Endothelial cell of umbilical vein (primary cell): ENCODE data around the gene GPSM1. TPM values are rescaled to one million over a fixed set of nuclear protein-coding genes. Genes with fewer than 3 reads are reported as not detected.

ENCODE experiments used
- BruUV-seq: library from RNA; stranded (reverse); fragments of 400-500 nt; replicated peaks from 2 replicates; lab custom pipeline; 2021; lab: Mats Ljungman, UMichigan
- CTCF ChIA-PET: fragments of 300-600, 350-600 bp; sonication (Branson Sonifier 250); formaldehyde crosslinking; loops from one replicate; lab custom pipeline; 2021; ENCODE audit warnings: antibody characterized with exemption, inconsistent platforms; lab: Charles Lee
- POLR2A ChIA-PET: fragments of 300-600, 350-600 bp; sonication (Branson Sonifier 250); formaldehyde crosslinking; loops from one replicate; lab custom pipeline; 2021; ENCODE audit warnings: antibody characterized with exemption, inconsistent platforms; lab: Charles Lee
- DNase-seq: peaks from one replicate; pipeline ENCODE4 v3.0.0-alpha.2; 2011; ENCODE audit warnings: low read depth, low spot score
- FAIRE-seq: peaks from 2 replicates; lab custom pipeline; 2011; peaks lifted over from hg19 to GRCh38; lab: Jason Lieb, UNC
- H2AFZ ChIP-seq: 2 replicates; pipeline ENCODE4 v1.6.0; 2012; ENCODE audit warnings: low read depth, low read length, control low read depth, inconsistent platforms
- H3K27ac ChIP-seq: 2 replicates; pipeline ENCODE4 v1.5.1; 2011; ENCODE audit warnings: low read depth, mild to moderate bottlenecking, control low read depth, low read length, moderate library complexity; ENCODE audit not compliant: insufficient read depth
- H3K27me3 ChIP-seq, 2 experiments: 2 replicates each; pipeline versions ENCODE4 v1.6.0 to v1.6.1; 2011; ENCODE audit warnings: low read length in 2 of 2, mixed read lengths in 1 of 2; ENCODE audit not compliant: control insufficient read depth in 2 of 2, insufficient read depth in 2 of 2
- H3K36me3 ChIP-seq, 2 experiments: 2 replicates in 1 of 2; 3 replicates in 1 of 2; pipeline ENCODE4 v1.5.1; 2011; ENCODE audit warnings: low read length in 2 of 2, mild to moderate bottlenecking in 1 of 2, moderate library complexity in 1 of 2; ENCODE audit not compliant: control insufficient read depth in 2 of 2, insufficient read depth in 2 of 2; ENCODE audit errors: extremely low read depth in 1 of 2
- H3K4me1 ChIP-seq: 3 replicates; pipeline ENCODE4 v1.5.1; 2011; ENCODE audit warnings: mild to moderate bottlenecking, low read length; ENCODE audit not compliant: control insufficient read depth, insufficient read depth; ENCODE audit errors: extremely low read depth
- H3K4me2 ChIP-seq: 2 replicates; pipeline ENCODE4 v1.6.1; 2011; ENCODE audit warnings: low read length, control low read depth, mixed read lengths; ENCODE audit not compliant: insufficient read depth
- H3K4me3 ChIP-seq, 3 experiments: fragments of 200-600 bp in 1 of 3; sonication (generic), shearing (Covaris generic) in 1 of 3; replicated peaks in 1 of 3; 2 replicates each; pipeline ENCODE4 v1.5.1; 2011 to 2016; ENCODE audit warnings: control low read depth in 3 of 3, low read length in 3 of 3, mild to moderate bottlenecking in 2 of 3, inconsistent platforms in 1 of 3, low read depth in 1 of 3, moderate library complexity in 1 of 3; ENCODE audit not compliant: insufficient read depth in 1 of 3
- H3K79me2 ChIP-seq: 2 replicates; pipeline ENCODE4 v1.6.0; 2012; ENCODE audit warnings: low read length, inconsistent platforms; ENCODE audit not compliant: control insufficient read depth, insufficient read depth
- H3K9ac ChIP-seq: replicated peaks from 2 replicates; pipeline ENCODE3; 2011; ENCODE audit warnings: low read length, control low read depth; ENCODE audit not compliant: insufficient read depth; ENCODE audit errors: extremely low read depth
- H3K9me1 ChIP-seq: replicated peaks from 3 replicates; pipeline ENCODE4 v1.6.0; 2011; ENCODE audit warnings: mild to moderate bottlenecking, low read length; ENCODE audit not compliant: control insufficient read depth, insufficient read depth; ENCODE audit errors: extremely low read depth
- H3K9me3 ChIP-seq: replicated peaks from 2 replicates; pipeline ENCODE4 v1.5.1; 2012; ENCODE audit warnings: low read length, inconsistent platforms; ENCODE audit not compliant: control insufficient read depth, insufficient read depth
- H4K20me1 ChIP-seq: replicated peaks from 2 replicates; pipeline ENCODE3; 2011; ENCODE audit warnings: mild to moderate bottlenecking, low read length; ENCODE audit not compliant: control insufficient read depth, insufficient read depth; ENCODE audit errors: extremely low read depth
- CTCF ChIP-seq, 2 donors: IDR thresholded peaks; 1 replicate in 1 of 2; 2 replicates in 1 of 2; pipeline ENCODE4 v1.5.1; 2011; ENCODE audit warnings: low read length in 2 of 2, mild to moderate bottlenecking in 2 of 2, moderate library complexity in 2 of 2, control low read depth in 1 of 2, inconsistent platforms in 1 of 2, low read depth in 1 of 2; ENCODE audit not compliant: insufficient read depth in 1 of 2; ENCODE audit errors: extremely low read depth in 1 of 2
- EZH2 ChIP-seq: IDR thresholded peaks from 2 replicates; pipeline ENCODE4 v1.6.1; 2012; ENCODE audit warnings: borderline replicate concordance, low read depth, mild to moderate bottlenecking, moderate library complexity, low read length, inconsistent platforms; ENCODE audit not compliant: severe bottlenecking
- FOS ChIP-seq: IDR thresholded peaks from 2 replicates; pipeline ENCODE4 v1.6.1; 2011; ENCODE audit warnings: mild to moderate bottlenecking, low read length, moderate library complexity, borderline replicate concordance; ENCODE audit not compliant: insufficient read depth
- GATA2 ChIP-seq: IDR thresholded peaks from 2 replicates; pipeline ENCODE4 v1.7.0; 2011; ENCODE audit warnings: low read depth, mild to moderate bottlenecking, moderate library complexity, mixed read lengths, low read length; ENCODE audit not compliant: insufficient read length, insufficient read depth
- JUN ChIP-seq: IDR thresholded peaks from 2 replicates; pipeline ENCODE4 v1.6.1; 2011; ENCODE audit warnings: borderline replicate concordance, low read depth; ENCODE audit not compliant: insufficient read length, insufficient read depth
- MYC ChIP-seq: IDR thresholded peaks from one replicate; pipeline ENCODE4 v1.6.1; 2011; ENCODE audit warnings: mild to moderate bottlenecking, low read depth, low read length
- POLR2A ChIP-seq: IDR thresholded peaks from 2 replicates; pipeline ENCODE4 v1.6.1; 2012; ENCODE audit warnings: low read depth, mild to moderate bottlenecking, control low read depth, low read length
- POLR2AphosphoS5 ChIP-seq: IDR thresholded peaks from 2 replicates; pipeline ENCODE4 v1.6.1; 2012; ENCODE audit warnings: low read depth, mild to moderate bottlenecking, control low read depth, low read length, moderate library complexity; ENCODE audit not compliant: insufficient read depth
- dilution Hi-C: fragments of 300-500 bp; cut with MboI; formaldehyde crosslinking; loops from one replicate; pipeline ENCODE4 v1.15.0; 2019; ENCODE audit warnings: low sequenced_read_pairs; ENCODE audit not compliant: extremely low pct_ligation_motif_present
- intact Hi-C: fragments of 100-400 bp; cut with micrococcal nuclease; formaldehyde crosslinking; loops from one replicate; pipeline ENCODE4 v1.10.0; 2022
- polyA plus RNA-seq, 4 experiments: library from polyadenylated mRNA; depleted of rRNA in 3 of 4; stranded (reverse) in 3 of 4; unstranded in 1 of 4; fragments of >200 nt; gene quantifications; 2 replicates each; pipeline versions ENCODE4 v1.2.1 to v1.2.3, GENCODE V29; 2011 to 2012; ENCODE audit warnings: missing spikeins in 1 of 4
- total RNA-seq: library from RNA; stranded (reverse); gene quantifications from 2 replicates; pipeline ENCODE4 v1.2.3, GENCODE V29; 2021
- TF ChIP-seq, protein P1 (sequence below): IDR thresholded peaks from 2 replicates; pipeline ENCODE4 v1.6.1; 2011; ENCODE audit not compliant: insufficient read depth, insufficient read length

Gene GPSM1
- total and polyA plus RNA-seq, 2 donors (not counting 3 experiments of a cell fraction or from before 2014, with no cell fraction given) = 34.6 to 47.1 TPM

GRCh38 chr9:136305804-136306203, 21.5 kb upstream of the GPSM1 start:
- H3K36me3 ChIP-seq = no peaks in the 10 kb centered on the region
- no peak overlapping the region for H3K27ac ChIP-seq
- no peak overlapping the region for H3K9ac ChIP-seq
- no peaks in the 10 kb centered on the region for H3K79me2 ChIP-seq
- no peaks in the 10 kb centered on the region for H3K9me3 ChIP-seq
- BruUV-seq = no TSS peak
- no peaks in the 10 kb centered on the region for H3K4me1 ChIP-seq
- no peaks in the 10 kb centered on the region for H3K27me3 ChIP-seq
- DNase-seq (no peak), FAIRE-seq (no peak)
- H4K20me1 ChIP-seq = no peaks in the 10 kb centered on the region
- dilution Hi-C loops (no loop called here), intact Hi-C loops (no loop called here)
- no peaks in the 10 kb centered on the region for H3K9me1 ChIP-seq
- TF ChIP-seq CTCF (IDR thresholded peaks at IDR 0.05; ENCODE audit: extremely low read depth in 1 of 2, insufficient read depth in 1 of 2, low read depth in 1 of 2, low read length in 2 of 2) (no peak), JUN (no peak), POLR2A (no peak), EZH2 (no peak), FOS (no peak), POLR2AphosphoS5 (no peak), GATA2 (no peak), MYC (no peak)
- TF ChIP-seq, protein P1, sequence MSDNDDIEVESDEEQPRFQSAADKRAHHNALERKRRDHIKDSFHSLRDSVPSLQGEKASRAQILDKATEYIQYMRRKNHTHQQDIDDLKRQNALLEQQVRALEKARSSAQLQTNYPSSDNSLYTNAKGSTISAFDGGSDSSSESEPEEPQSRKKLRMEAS = no peak
- ChIA-PET POLR2A (no interaction called here), CTCF (no interaction called here)
- H3K4me2 ChIP-seq = no peak overlapping the region
- no peak overlapping the region for H3K4me3 ChIP-seq
- no peak overlapping the region for H2AFZ ChIP-seq
